ENCODE data around the gene DPH3.

GRCh38 chr3:16247282-16248061, 17.3 kb downstream of the DPH3 start:
- no peak for TF ChIP-seq EZH2 (IDR thresholded peaks at IDR 0.05; ENCODE audit: low read depth, unreplicated experiment)
- peak; percentile 97 to 99 for TF ChIP-seq CTCF (conservative IDR thresholded peaks at IDR 0.05; ENCODE audit: low read depth in 2 of 2)
- TF ChIP-seq EZH2phosphoT487 (IDR thresholded peaks at IDR 0.05; ENCODE audit: unreplicated experiment) = no peak
